Lower lobe of right lung (tissue), 2 donors: ENCODE measurements around the gene WNT8B. TPM values are rescaled to one million over a fixed set of nuclear protein-coding genes. Genes with fewer than 3 reads are reported as not detected.

Source experiments
- ATAC-seq, 2 donors: fragments of 200-7000 bp; cut with Tn5 transposase; one replicate each; pipeline ENCODE4 v1.9.1; 2020 to 2022; ENCODE audit warnings: mild to moderate bottlenecking in 2 of 2, moderate library complexity in 2 of 2
- DNase-seq: peaks from one replicate; pipeline ENCODE4 v3.0.0-alpha.2; 2020
- H3K27ac ChIP-seq: fragments of 200-600 bp; one replicate; pipeline ENCODE4 v1.8.0; 2022
- H3K27me3 ChIP-seq: fragments of 200-600 bp; one replicate; pipeline ENCODE4 v1.8.0; 2022; ENCODE audit warnings: low read depth
- H3K36me3 ChIP-seq: fragments of 200-600 bp; one replicate; pipeline ENCODE4 v1.8.0; 2022; ENCODE audit warnings: mild to moderate bottlenecking
- H3K4me1 ChIP-seq: fragments of 200-600 bp; one replicate; pipeline ENCODE4 v1.8.0; 2022
- H3K4me3 ChIP-seq: fragments of 200-600 bp; one replicate; pipeline ENCODE4 v1.8.0; 2022; ENCODE audit warnings: mild to moderate bottlenecking
- H3K9me3 ChIP-seq: fragments of 200-600 bp; one replicate; pipeline ENCODE4 v1.8.0; 2022
- intact Hi-C: fragments of 100-400 bp; cut with DNase I; formaldehyde crosslinking; loops from one replicate; pipeline ENCODE4 v1.11.0; 2022
- total RNA-seq: library from RNA; stranded (reverse); fragmentation: NEBNext Ultra II Directional; extraction: Animal tissue kit (Norgen Biotek cat#: 25700); gene quantifications from one replicate; pipeline ENCODE4 v1.2.1, GENCODE V29; 2021
- TF ChIP-seq, protein P1 (sequence below): fragments of 200-600 bp; IDR thresholded peaks from one replicate; pipeline ENCODE4 v1.8.0; 2022; ENCODE audit warnings: antibody characterized with exemption, mild to moderate bottlenecking
- donor health status: DM: no; HTN: yes; CAD: no; lungs with severe emphysema.

WNT8B gene
- total RNA-seq, 1 donor from 2014 or later, result 0.18 TPM

DNA sequence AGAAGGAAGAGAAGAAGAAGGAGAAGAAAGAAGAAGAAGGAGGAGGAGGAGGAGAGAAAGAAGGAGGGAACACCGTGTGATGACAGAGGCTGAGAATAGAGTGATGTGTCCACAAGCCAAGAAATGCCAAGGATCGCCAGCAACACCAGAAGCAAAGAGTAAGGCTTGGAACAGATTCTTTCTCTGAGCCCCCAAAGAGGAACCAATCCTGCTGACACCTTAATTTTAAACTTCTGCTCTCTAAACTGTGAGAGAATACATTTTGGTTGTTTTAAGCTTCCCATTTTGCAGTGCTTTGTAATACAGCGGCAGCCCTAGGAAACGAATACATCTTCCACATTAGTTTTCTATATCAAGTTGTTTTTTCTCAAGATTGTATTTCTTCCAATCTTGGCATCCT is 13.9 kb upstream of the WNT8B start:
- DNase-seq (no peak), ATAC-seq (no peak)
- intact Hi-C loops, result no loop called here
- no peaks in the 10 kb centered on the region for H3K9me3 ChIP-seq
- TF ChIP-seq, protein P1, sequence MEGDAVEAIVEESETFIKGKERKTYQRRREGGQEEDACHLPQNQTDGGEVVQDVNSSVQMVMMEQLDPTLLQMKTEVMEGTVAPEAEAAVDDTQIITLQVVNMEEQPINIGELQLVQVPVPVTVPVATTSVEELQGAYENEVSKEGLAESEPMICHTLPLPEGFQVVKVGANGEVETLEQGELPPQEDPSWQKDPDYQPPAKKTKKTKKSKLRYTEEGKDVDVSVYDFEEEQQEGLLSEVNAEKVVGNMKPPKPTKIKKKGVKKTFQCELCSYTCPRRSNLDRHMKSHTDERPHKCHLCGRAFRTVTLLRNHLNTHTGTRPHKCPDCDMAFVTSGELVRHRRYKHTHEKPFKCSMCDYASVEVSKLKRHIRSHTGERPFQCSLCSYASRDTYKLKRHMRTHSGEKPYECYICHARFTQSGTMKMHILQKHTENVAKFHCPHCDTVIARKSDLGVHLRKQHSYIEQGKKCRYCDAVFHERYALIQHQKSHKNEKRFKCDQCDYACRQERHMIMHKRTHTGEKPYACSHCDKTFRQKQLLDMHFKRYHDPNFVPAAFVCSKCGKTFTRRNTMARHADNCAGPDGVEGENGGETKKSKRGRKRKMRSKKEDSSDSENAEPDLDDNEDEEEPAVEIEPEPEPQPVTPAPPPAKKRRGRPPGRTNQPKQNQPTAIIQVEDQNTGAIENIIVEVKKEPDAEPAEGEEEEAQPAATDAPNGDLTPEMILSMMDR, result no peak
- no peak overlapping the region for H3K27ac ChIP-seq
- H3K27me3 ChIP-seq, result no peaks in the 10 kb centered on the region
- no peaks in the 10 kb centered on the region for H3K36me3 ChIP-seq
- H3K4me3 ChIP-seq, result no peak overlapping the region
- H3K4me1 ChIP-seq, result no peaks in the 10 kb centered on the region

DNA sequence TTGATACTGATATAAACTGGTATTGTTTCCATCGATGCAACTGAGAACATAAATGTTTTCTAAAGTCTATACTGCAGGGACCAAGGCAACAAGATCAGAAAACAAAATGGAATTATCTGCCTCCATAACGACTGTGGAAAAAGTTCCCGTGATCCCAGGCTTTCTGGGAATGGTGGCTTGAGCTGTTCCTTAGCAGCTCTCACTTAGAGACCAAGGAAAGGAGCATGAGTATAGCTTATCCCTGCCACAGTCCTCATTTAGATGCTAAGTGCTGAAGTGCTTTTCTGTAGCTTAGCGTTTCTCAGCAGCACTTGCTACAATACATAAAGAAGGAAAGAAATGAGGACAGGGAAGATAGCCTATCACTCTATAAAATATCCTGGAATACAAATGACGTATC is 5.5 kb downstream of the WNT8B start:
- intact Hi-C loops, result no loop called here
- H3K4me1 ChIP-seq, result no peaks in the 10 kb centered on the region
- no peaks in the 10 kb centered on the region for H3K27me3 ChIP-seq
- no peak overlapping the region for H3K27ac ChIP-seq
- ATAC-seq (no peak), DNase-seq (no peak)
- H3K9me3 ChIP-seq, result no peaks in the 10 kb centered on the region
- TF ChIP-seq, protein P1, result no peak
- H3K36me3 ChIP-seq, result no peaks in the 10 kb centered on the region
- H3K4me3 ChIP-seq, result no peak overlapping the region

- intact Hi-C loops, result no loop called here
- Histone ChIP-seq H3K27ac (no peak overlapping the region), H3K27me3 (no peaks in the 10 kb centered on the region), H3K4me1 (no peaks in the 10 kb centered on the region), H3K9me3 (no peaks in the 10 kb centered on the region), H3K36me3 (no peaks in the 10 kb centered on the region), H3K4me3 (no peak overlapping the region)
- ATAC-seq (no peak), DNase-seq (no peak)
- TF ChIP-seq, protein P1, result no peak
Observed at GRCh38 chr10:100468978-100469377, 6.2 kb downstream of the WNT8B start.

GRCh38 chr10:100469756-100470155 is 6.9 kb downstream of the WNT8B start:
- ATAC-seq, result no peak
- Histone ChIP-seq H3K4me3 (no peak overlapping the region), H3K9me3 (no peaks in the 10 kb centered on the region), H3K27ac (no peak overlapping the region), H3K4me1 (no peaks in the 10 kb centered on the region), H3K36me3 (no peaks in the 10 kb centered on the region), H3K27me3 (no peaks in the 10 kb centered on the region)
- intact Hi-C loops, result no loop called here
- DNase-seq, result no peak
- TF ChIP-seq, protein P1, result no peak

- no peak overlapping the region for H3K27ac ChIP-seq
- DNase-seq, result no peak
- no peaks in the 10 kb centered on the region for H3K9me3 ChIP-seq
- H3K4me1 ChIP-seq, result no peaks in the 10 kb centered on the region
- intact Hi-C loops, result no loop called here
- TF ChIP-seq, protein P1, result no peak
- no peaks in the 10 kb centered on the region for H3K27me3 ChIP-seq
- H3K4me3 ChIP-seq, result no peak overlapping the region
- no peaks in the 10 kb centered on the region for H3K36me3 ChIP-seq
- ATAC-seq, result no peak
Observed at GRCh38 chr10:100470367-100470766, 7.6 kb downstream of the WNT8B start.

DNA sequence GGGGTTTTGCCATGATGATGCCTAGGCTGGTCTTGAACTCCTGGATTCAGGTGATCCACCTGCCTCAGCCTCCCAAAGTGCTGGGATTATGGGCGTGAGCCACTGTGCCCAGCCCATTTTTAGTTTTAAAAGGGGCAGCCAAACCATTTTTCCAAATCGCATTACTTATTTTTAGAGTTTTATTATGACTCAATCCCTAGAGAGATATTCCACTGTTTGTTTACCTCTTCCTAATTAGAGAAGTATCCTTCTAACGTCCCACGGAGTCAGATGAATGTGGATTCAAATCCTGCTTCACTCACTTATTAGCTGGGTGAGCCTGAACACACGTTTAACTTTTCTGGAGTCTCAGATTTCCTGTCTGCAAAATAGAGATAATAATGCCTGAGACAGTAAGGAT is 15.2 kb downstream of the WNT8B start:
- H3K36me3 ChIP-seq, result no peaks in the 10 kb centered on the region
- no peaks in the 10 kb centered on the region for H3K9me3 ChIP-seq
- no peak overlapping the region for H3K4me3 ChIP-seq
- peaks cover 32% of the 10 kb centered on the region for H3K27me3 ChIP-seq
- TF ChIP-seq, protein P1, result no peak
- ATAC-seq (no peak), DNase-seq (no peak)
- H3K4me1 ChIP-seq, result peaks cover 14% of the 10 kb centered on the region
- intact Hi-C loops, result no loop called here
- no peak overlapping the region for H3K27ac ChIP-seq
